ENCODE results near the gene VEGFA. TPM values are rescaled to one million over a fixed set of nuclear protein-coding genes. Genes with fewer than 3 reads are reported as not detected.

Gene VEGFA
- 0.19 TPM for polyA plus RNA-seq

- H3K4me1 Mint-ChIP-seq: peaks cover 4 to 8% (median 5%) of the 10 kb centered on the region in 3 donors
- peaks cover 14% of the 10 kb centered on the region for H3K27me3 Mint-ChIP-seq
Measured at GRCh38 chr6:43769526-43770371, at the start of gene VEGFA. TSS of gene VEGFA (plus strand) at chr6:43770211.

GRCh38 chr6:43720999-43721398, 49.0 kb upstream of the VEGFA start:
- Mint-ChIP-seq H3K27me3 (peaks cover 5% of the 10 kb centered on the region), H3K36me3 (peaks cover 2% of the 10 kb centered on the region), H3K9me3 (no peaks in the 10 kb centered on the region), H3K4me1 (peaks cover 10 to 18% (median 17%) of the 10 kb centered on the region in 3 donors), H3K27ac (peak overlapping the region in 1 of 3 donors; percentile 53), H3K4me3 (no peak overlapping the region)

More at GRCh38 chr6:43769526-43770371, at the start of gene VEGFA:
- Mint-ChIP-seq H3K27ac (peak within 1 kb of the TSS; percentile 71 to 85 (median 74)), H3K36me3 (no peaks in the 10 kb centered on the region), H3K9me3 (no peaks in the 10 kb centered on the region), H3K4me3 (peak within 1 kb of the TSS; percentile 90 to 98 (median 97))

- Mint-ChIP-seq H3K27me3 (peaks cover 5% of the 10 kb centered on the region), H3K27ac (peak overlapping the region in 1 of 3 donors; percentile 16), H3K9me3 (no peaks in the 10 kb centered on the region), H3K36me3 (no peaks in the 10 kb centered on the region), H3K4me1 (peaks cover 10 to 17% (median 15%) of the 10 kb centered on the region in 3 donors), H3K4me3 (no peak overlapping the region)
Measured at GRCh38 chr6:43722920-43723545, 47.0 kb upstream of the VEGFA start.

- Mint-ChIP-seq H3K27ac (peak overlapping the region in 2 of 3 donors; percentile 2 to 97), H3K4me3 (peak overlapping the region in 1 of 4 donors; percentile 38)
Measured at GRCh38 chr6:43723737-43724295, 46.2 kb upstream of the VEGFA start.

GRCh38 chr6:43724354-43724753, 45.7 kb upstream of the VEGFA start:
- Mint-ChIP-seq H3K27me3 (peaks cover 5% of the 10 kb centered on the region), H3K9me3 (peaks cover 0 to 6% (median 0%) of the 10 kb centered on the region in 3 donors), H3K36me3 (no peaks in the 10 kb centered on the region), H3K4me3 (peak overlapping the region in 1 of 4 donors; percentile 38), H3K27ac (peak overlapping the region in 2 of 3 donors; percentile 2 to 97), H3K4me1 (peaks cover 10 to 17% (median 15%) of the 10 kb centered on the region in 3 donors)

More at GRCh38 chr6:43723737-43724295, 46.2 kb upstream of the VEGFA start:
- H3K4me1 Mint-ChIP-seq: peaks cover 10 to 17% (median 15%) of the 10 kb centered on the region in 3 donors
- H3K36me3 Mint-ChIP-seq: no peaks in the 10 kb centered on the region
- H3K9me3 Mint-ChIP-seq: peaks cover 0 to 3% (median 0%) of the 10 kb centered on the region in 3 donors
- H3K27me3 Mint-ChIP-seq: peaks cover 5% of the 10 kb centered on the region

- Mint-ChIP-seq H3K9me3 (peaks cover 2 to 6% (median 4%) of the 10 kb centered on the region in 3 donors), H3K36me3 (no peaks in the 10 kb centered on the region), H3K27ac (peak overlapping the region; percentile 81 to 97 (median 86)), H3K27me3 (peaks cover 5% of the 10 kb centered on the region), H3K4me1 (peaks cover 10 to 17% (median 15%) of the 10 kb centered on the region in 3 donors), H3K4me3 (peak overlapping the region in 3 of 4 donors; percentile 66 to 72 (median 68))
Measured at GRCh38 chr6:43724914-43725642, 44.9 kb upstream of the VEGFA start.

GRCh38 chr6:43725643-43726580, 44.1 kb upstream of the VEGFA start:
- peaks cover 2% of the 10 kb centered on the region for H3K27me3 Mint-ChIP-seq
- H3K4me3 Mint-ChIP-seq: peak overlapping the region in 2 of 4 donors; percentile 66 to 72
- no peaks in the 10 kb centered on the region for H3K36me3 Mint-ChIP-seq
- H3K9me3 Mint-ChIP-seq: peaks cover 2 to 6% (median 6%) of the 10 kb centered on the region in 3 donors
- H3K4me1 Mint-ChIP-seq: peaks cover 10 to 17% (median 15%) of the 10 kb centered on the region in 3 donors
- peak overlapping the region; percentile 81 to 97 (median 86) for H3K27ac Mint-ChIP-seq

- Mint-ChIP-seq H3K9me3 (peaks cover 6 to 19% (median 6%) of the 10 kb centered on the region in 3 donors), H3K27me3 (peaks cover 2% of the 10 kb centered on the region), H3K4me1 (peaks cover 10 to 17% (median 15%) of the 10 kb centered on the region in 3 donors), H3K36me3 (no peaks in the 10 kb centered on the region), H3K4me3 (no peak overlapping the region), H3K27ac (peak overlapping the region in 2 of 3 donors; percentile 16 to 84)
Measured at GRCh38 chr6:43727634-43728033, 42.4 kb upstream of the VEGFA start.

GRCh38 chr6:43728586-43728985, 41.4 kb upstream of the VEGFA start:
- H3K4me3 Mint-ChIP-seq: no peak overlapping the region
- peaks cover 2% of the 10 kb centered on the region for H3K27me3 Mint-ChIP-seq
- H3K4me1 Mint-ChIP-seq: peaks cover 10 to 17% (median 15%) of the 10 kb centered on the region in 3 donors
- no peaks in the 10 kb centered on the region for H3K36me3 Mint-ChIP-seq
- no peak overlapping the region for H3K27ac Mint-ChIP-seq
- H3K9me3 Mint-ChIP-seq: peaks cover 6 to 19% (median 6%) of the 10 kb centered on the region in 3 donors

- no peaks in the 10 kb centered on the region for H3K27me3 Mint-ChIP-seq
- H3K4me1 Mint-ChIP-seq: peaks cover 10 to 13% (median 10%) of the 10 kb centered on the region in 3 donors
- H3K4me3 Mint-ChIP-seq: peak overlapping the region in 1 of 4 donors; percentile 13
- H3K9me3 Mint-ChIP-seq: peaks cover 6 to 19% (median 6%) of the 10 kb centered on the region in 3 donors
- no peak overlapping the region for H3K27ac Mint-ChIP-seq
- H3K36me3 Mint-ChIP-seq: no peaks in the 10 kb centered on the region
Measured at GRCh38 chr6:43729537-43729936, 40.5 kb upstream of the VEGFA start.

- Mint-ChIP-seq H3K9me3 (peaks cover 6 to 19% (median 6%) of the 10 kb centered on the region in 3 donors), H3K27ac (no peak overlapping the region), H3K27me3 (no peaks in the 10 kb centered on the region), H3K4me1 (peaks cover 1 to 4% (median 2%) of the 10 kb centered on the region in 3 donors), H3K36me3 (no peaks in the 10 kb centered on the region), H3K4me3 (peak overlapping the region in 1 of 4 donors; percentile 61)
Measured at GRCh38 chr6:43730634-43731033, 39.4 kb upstream of the VEGFA start.

GRCh38 chr6:43733471-43734293, 36.3 kb upstream of the VEGFA start:
- peaks cover 0 to 3% (median 0%) of the 10 kb centered on the region in 3 donors for H3K4me1 Mint-ChIP-seq
- peak overlapping the region in 1 of 3 donors; percentile 23 for H3K27ac Mint-ChIP-seq
- H3K27me3 Mint-ChIP-seq: no peaks in the 10 kb centered on the region
- no peaks in the 10 kb centered on the region for H3K36me3 Mint-ChIP-seq
- H3K9me3 Mint-ChIP-seq: peaks cover 6 to 18% (median 6%) of the 10 kb centered on the region in 3 donors
- peak overlapping the region in 1 of 4 donors; percentile 11 for H3K4me3 Mint-ChIP-seq
